ENCODE data around the gene NPAS3. TPM values are rescaled to one million over a fixed set of nuclear protein-coding genes. Genes with fewer than 3 reads are reported as not detected.

The NPAS3 gene
- total and polyA plus RNA-seq, 2 donors (not counting 3 experiments of a cell fraction or from before 2014, with no cell fraction given), result 0.10 to 0.13 TPM

GRCh38 chr14:33331176-33331949, 392.7 kb downstream of the NPAS3 start:
- no peak for TF ChIP-seq EZH2 (IDR thresholded peaks at IDR 0.05; ENCODE audit: borderline replicate concordance, low read depth, low read length, severe bottlenecking)
- no peak for TF ChIP-seq MYC (IDR thresholded peaks at IDR 0.05; ENCODE audit: low read depth, low read length)
- TF ChIP-seq JUN (IDR thresholded peaks at IDR 0.05; ENCODE audit: borderline replicate concordance, insufficient read depth, insufficient read length, low read depth), result no peak
- no peak for TF ChIP-seq MAX (IDR thresholded peaks at IDR 0.05; ENCODE audit: insufficient read depth, insufficient read length)
- TF ChIP-seq FOS (IDR thresholded peaks at IDR 0.05; ENCODE audit: borderline replicate concordance, insufficient read depth, low read length), result no peak
- TF ChIP-seq CTCF (IDR thresholded peaks at IDR 0.05; ENCODE audit: extremely low read depth in 1 of 2, insufficient read depth in 1 of 2, low read depth in 1 of 2, low read length in 2 of 2), result no peak
- no peak for TF ChIP-seq GATA2 (IDR thresholded peaks at IDR 0.05; ENCODE audit: insufficient read depth, insufficient read length, low read depth, low read length)
- no peak for TF ChIP-seq POLR2A (IDR thresholded peaks at IDR 0.05; ENCODE audit: low read depth, low read length)
- TF ChIP-seq POLR2AphosphoS5 (IDR thresholded peaks at IDR 0.05; ENCODE audit: insufficient read depth, low read depth, low read length), result no peak
- FAIRE-seq (no peak), DNase-seq (ENCODE audit: low read depth, low spot score) (no peak)
- no peak overlapping the region for H3K4me2 ChIP-seq (ENCODE audit: insufficient read depth, low read length)
- H3K27me3 ChIP-seq (ENCODE audit: control insufficient read depth in 2 of 2, insufficient read depth in 2 of 2, low read length in 2 of 2), result no peaks in the 10 kb centered on the region
- no peaks in the 10 kb centered on the region for H3K36me3 ChIP-seq (ENCODE audit: control insufficient read depth in 2 of 2, extremely low read depth in 1 of 2, insufficient read depth in 2 of 2, low read length in 2 of 2)
- no peak overlapping the region for H2AFZ ChIP-seq (ENCODE audit: low read depth, low read length)
- no peak overlapping the region for H3K27ac ChIP-seq (ENCODE audit: insufficient read depth, low read depth, low read length)
- no peaks in the 10 kb centered on the region for H3K9me1 ChIP-seq (replicated peaks; ENCODE audit: control insufficient read depth, extremely low read depth, insufficient read depth, low read length)
- intact Hi-C loops (cut with micrococcal nuclease), result no loop called here
- H4K20me1 ChIP-seq (replicated peaks; ENCODE audit: control insufficient read depth, extremely low read depth, insufficient read depth, low read length), result no peaks in the 10 kb centered on the region
- ChIA-PET POLR2A (no interaction called here), CTCF (no interaction called here)
- no peaks in the 10 kb centered on the region for H3K79me2 ChIP-seq (ENCODE audit: control insufficient read depth, insufficient read depth, low read length)
- BruUV-seq (replicated peaks), result no TSS peak
- H3K4me1 ChIP-seq (ENCODE audit: control insufficient read depth, extremely low read depth, insufficient read depth, low read length), result no peaks in the 10 kb centered on the region
- H3K4me3 ChIP-seq (replicated peaks in 1 of 3; ENCODE audit: insufficient read depth in 1 of 3, low read depth in 1 of 3, low read length in 3 of 3), result no peak overlapping the region
- dilution Hi-C loops (cut with MboI; ENCODE audit: extremely low pct_ligation_motif_present, low sequenced_read_pairs), result no loop called here
- no peak overlapping the region for H3K9ac ChIP-seq (replicated peaks; ENCODE audit: extremely low read depth, insufficient read depth, low read length)
- no peaks in the 10 kb centered on the region for H3K9me3 ChIP-seq (replicated peaks; ENCODE audit: control insufficient read depth, insufficient read depth, low read length)

All from endothelial cell of umbilical vein (primary cell).